Smooth muscle cell of the brain vasculature (primary cell): Measurements from ENCODE around the gene LRRC57.

Experiments used
- DNase-seq: peaks from one replicate; pipeline ENCODE4 v3.0.0-alpha.2; 2012; ENCODE audit warnings: low read depth, low spot score

The LRRC57 gene

DNA sequence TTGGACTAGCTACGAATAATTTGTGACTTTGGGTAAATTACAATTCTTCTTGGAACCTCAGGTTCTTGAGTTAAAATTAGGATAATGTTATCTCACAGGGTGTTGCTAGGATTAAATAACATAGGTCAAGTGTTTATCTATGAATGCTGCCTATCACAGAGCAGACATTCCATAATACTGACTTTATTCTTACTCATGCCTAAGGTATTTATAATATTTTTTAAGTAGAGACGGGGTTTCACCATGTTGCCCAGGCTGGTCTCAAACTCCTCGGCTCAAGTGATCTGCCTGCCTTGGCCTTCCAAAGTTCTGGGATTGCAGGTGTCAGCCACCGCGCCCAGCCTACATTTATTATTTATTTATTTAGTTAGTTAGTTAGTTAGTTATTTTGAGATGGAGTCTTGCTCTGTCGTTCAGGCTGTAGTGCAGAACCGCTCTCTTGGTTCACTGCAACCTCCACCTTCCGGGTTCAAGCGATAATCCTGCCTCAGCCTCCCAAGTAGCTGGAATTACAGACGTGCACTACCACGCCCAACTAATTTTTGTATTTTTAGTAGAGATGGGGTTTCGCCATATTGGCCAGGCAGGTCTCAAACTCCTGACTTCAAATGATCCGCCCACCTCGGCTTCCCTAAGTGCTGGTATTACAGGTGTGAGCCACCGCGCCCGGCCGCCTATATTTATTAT is 56.9 kb downstream of the LRRC57 start:
- DNase-seq, result no peak

DNA sequence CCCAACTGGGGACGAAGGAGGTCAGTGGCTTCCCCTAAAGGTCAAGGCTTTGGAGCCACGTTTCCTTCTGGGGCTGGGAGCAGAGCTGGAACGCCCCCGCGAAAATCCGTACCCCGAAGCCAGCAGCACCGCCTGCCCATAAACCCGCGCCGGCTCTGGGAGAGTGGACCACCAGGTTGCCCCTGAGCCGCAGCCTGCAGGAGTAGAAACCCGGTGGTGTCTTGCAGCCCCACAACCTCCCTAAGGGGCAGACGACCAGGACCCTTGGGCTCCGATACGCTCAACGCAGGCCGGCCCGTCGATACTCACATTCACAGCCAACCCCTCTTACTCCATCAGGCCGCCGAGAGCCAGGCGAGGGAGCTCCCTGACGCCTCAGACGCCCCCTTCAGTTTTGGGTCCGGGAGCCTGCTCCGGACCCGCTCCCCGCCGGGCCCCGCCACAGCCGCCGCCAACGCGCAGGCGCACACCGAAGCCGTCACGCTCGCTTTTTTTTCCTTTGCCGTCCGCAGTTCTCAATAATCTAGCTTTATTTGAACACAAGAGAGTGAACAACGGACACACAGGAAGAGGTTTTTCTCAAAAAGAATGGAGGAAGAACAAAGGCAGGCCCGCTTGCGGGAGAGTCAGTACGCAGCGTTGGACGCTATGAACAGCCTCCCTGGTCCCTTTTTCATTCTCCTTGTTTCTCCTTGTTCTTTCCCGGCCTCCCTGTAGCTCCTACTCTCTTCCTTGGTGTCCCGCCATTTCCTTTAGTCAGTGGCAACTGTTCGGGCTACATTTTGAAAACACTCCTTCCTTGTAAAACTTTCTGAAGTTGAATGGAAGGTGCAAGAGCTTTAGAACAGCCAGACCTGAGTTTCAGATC is 57.7 kb downstream of the LRRC57 start, which contains the start of gene ZNF106:
TSS of gene ZNF106 (minus strand) at position 471 of the 868 bp plus-strand sequence. CDS start 18,852 bp downstream, outside the sequence.
- DNase-seq, result no peak

DNA sequence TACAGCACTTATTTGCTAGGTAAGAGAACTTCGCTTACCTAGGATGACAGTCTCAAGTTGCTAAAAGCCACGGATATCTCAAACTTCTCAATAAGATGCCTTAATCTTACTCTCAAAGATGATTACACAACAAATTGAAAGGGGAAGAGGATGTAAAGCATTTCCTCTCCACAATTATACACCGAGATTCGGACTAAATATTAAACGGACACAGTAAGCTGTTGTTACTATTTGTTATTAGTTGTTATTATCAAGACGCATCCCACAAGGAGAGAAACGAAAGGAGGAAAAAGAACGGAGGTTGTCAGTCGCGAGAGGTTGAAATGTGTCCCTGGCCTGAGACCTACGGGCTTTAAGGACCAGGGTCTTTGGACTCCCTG is 58.3 kb downstream of the LRRC57 start:
- DNase-seq, result no peak
